Measurements from ENCODE around the gene TSGA10IP. TPM values are rescaled to one million over a fixed set of nuclear protein-coding genes. Genes with fewer than 3 reads are reported as not detected.

TSGA10IP gene
- total RNA-seq, 1 donor from 2014 or later, result not detected

GRCh38 chr11:66006134-66006890 is 61.0 kb downstream of the TSGA10IP start:
- Mint-ChIP-seq H3K36me3 (ENCODE audit: low read depth, unreplicated experiment) (no peaks in the 10 kb centered on the region), H3K27me3 (ENCODE audit: unreplicated experiment) (peaks cover 23% of the 10 kb centered on the region), H3K4me1 (ENCODE audit: unreplicated experiment) (peaks cover 28% of the 10 kb centered on the region), H3K9me3 (ENCODE audit: unreplicated experiment) (no peaks in the 10 kb centered on the region), H3K4me3 (ENCODE audit: unreplicated experiment) (no peak overlapping the region), H3K27ac (ENCODE audit: unreplicated experiment) (no peak overlapping the region)
- TF ChIP-seq, protein P1, sequence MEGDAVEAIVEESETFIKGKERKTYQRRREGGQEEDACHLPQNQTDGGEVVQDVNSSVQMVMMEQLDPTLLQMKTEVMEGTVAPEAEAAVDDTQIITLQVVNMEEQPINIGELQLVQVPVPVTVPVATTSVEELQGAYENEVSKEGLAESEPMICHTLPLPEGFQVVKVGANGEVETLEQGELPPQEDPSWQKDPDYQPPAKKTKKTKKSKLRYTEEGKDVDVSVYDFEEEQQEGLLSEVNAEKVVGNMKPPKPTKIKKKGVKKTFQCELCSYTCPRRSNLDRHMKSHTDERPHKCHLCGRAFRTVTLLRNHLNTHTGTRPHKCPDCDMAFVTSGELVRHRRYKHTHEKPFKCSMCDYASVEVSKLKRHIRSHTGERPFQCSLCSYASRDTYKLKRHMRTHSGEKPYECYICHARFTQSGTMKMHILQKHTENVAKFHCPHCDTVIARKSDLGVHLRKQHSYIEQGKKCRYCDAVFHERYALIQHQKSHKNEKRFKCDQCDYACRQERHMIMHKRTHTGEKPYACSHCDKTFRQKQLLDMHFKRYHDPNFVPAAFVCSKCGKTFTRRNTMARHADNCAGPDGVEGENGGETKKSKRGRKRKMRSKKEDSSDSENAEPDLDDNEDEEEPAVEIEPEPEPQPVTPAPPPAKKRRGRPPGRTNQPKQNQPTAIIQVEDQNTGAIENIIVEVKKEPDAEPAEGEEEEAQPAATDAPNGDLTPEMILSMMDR (IDR thresholded peaks at IDR 0.05; ENCODE audit: unreplicated experiment), result no peak
- DNase-seq (ENCODE audit: low spot score), result no peak

GRCh38 chr11:66006891-66007176 is 61.6 kb downstream of the TSGA10IP start:
- Mint-ChIP-seq H3K4me1 (ENCODE audit: unreplicated experiment) (peaks cover 23% of the 10 kb centered on the region), H3K36me3 (ENCODE audit: low read depth, unreplicated experiment) (no peaks in the 10 kb centered on the region), H3K4me3 (ENCODE audit: unreplicated experiment) (no peak overlapping the region), H3K27ac (ENCODE audit: unreplicated experiment) (no peak overlapping the region), H3K9me3 (ENCODE audit: unreplicated experiment) (no peaks in the 10 kb centered on the region), H3K27me3 (ENCODE audit: unreplicated experiment) (peaks cover 18% of the 10 kb centered on the region)
- DNase-seq (ENCODE audit: low spot score), result no peak
- TF ChIP-seq, protein P1 (IDR thresholded peaks at IDR 0.05; ENCODE audit: unreplicated experiment), result no peak

DNA sequence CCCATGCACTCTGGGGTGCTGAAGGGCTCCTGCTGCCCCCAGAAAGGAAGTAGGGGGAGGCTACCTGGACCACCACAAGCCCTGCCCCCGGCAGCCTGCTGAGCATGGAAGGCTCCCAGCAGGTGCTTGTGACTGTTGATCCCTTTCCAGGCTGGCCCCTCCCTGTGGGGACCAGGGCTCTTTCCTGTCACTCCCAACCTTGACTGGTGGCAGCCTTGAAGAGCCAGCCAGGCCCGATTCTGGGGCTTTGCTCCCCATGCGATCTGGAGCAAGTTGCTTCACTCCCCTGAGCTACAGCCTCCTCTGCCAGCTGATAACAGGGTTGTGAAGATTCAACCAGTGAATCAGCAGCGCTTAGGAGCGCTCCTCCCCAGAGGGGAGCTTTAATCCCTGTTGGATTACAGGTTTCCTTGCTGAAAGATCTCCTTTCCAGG is 61.9 kb downstream of the TSGA10IP start:
- Mint-ChIP-seq H3K9me3 (ENCODE audit: unreplicated experiment) (no peaks in the 10 kb centered on the region), H3K27ac (ENCODE audit: unreplicated experiment) (no peak overlapping the region), H3K4me1 (ENCODE audit: unreplicated experiment) (peaks cover 21% of the 10 kb centered on the region), H3K27me3 (ENCODE audit: unreplicated experiment) (peaks cover 15% of the 10 kb centered on the region), H3K4me3 (ENCODE audit: unreplicated experiment) (no peak overlapping the region), H3K36me3 (ENCODE audit: low read depth, unreplicated experiment) (no peaks in the 10 kb centered on the region)
- TF ChIP-seq, protein P1 (IDR thresholded peaks at IDR 0.05; ENCODE audit: unreplicated experiment), result no peak
- no peak for DNase-seq (ENCODE audit: low spot score)

- Mint-ChIP-seq H3K27me3 (ENCODE audit: unreplicated experiment) (peaks cover 15% of the 10 kb centered on the region), H3K9me3 (ENCODE audit: unreplicated experiment) (no peaks in the 10 kb centered on the region), H3K4me3 (ENCODE audit: unreplicated experiment) (no peak overlapping the region), H3K27ac (ENCODE audit: unreplicated experiment) (no peak overlapping the region), H3K36me3 (ENCODE audit: low read depth, unreplicated experiment) (no peaks in the 10 kb centered on the region), H3K4me1 (ENCODE audit: unreplicated experiment) (peaks cover 17% of the 10 kb centered on the region)
- TF ChIP-seq, protein P1 (IDR thresholded peaks at IDR 0.05; ENCODE audit: unreplicated experiment), result no peak
- no peak for DNase-seq (ENCODE audit: low spot score)
Observed at GRCh38 chr11:66008095-66008467, 62.8 kb downstream of the TSGA10IP start.

DNA sequence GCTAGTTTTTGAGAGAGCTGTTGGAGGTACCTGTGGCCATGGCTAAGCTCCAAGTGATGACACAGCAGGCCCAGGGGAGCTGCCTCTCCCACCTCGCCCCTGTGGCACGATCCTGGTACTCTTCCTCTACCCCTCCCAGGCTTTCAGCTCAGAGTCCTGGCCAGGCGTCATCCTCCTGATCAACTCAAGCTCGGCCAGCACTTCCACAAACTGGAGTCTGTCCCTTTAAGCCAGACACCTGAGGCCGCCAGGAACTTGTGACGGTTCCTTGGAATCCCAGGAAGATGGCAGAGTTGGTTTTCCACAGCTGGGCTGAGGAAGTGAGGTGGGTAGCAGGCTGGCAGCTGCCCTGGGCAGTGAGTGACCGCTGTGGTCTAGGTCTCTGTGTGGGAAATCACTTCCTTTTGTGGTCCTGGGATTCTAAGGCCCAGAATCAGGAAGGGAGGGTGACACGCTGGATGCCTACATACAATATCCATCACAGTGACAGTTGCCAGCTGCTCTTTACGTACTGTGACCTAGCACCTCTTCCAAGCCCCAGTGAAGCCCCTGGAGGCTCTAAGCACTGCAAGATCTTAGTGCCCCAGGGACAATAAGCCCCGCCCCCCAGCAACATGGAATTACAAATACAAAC is 63.3 kb downstream of the TSGA10IP start:
- H3K27me3 Mint-ChIP-seq (ENCODE audit: unreplicated experiment), result peaks cover 11% of the 10 kb centered on the region
- H3K4me1 Mint-ChIP-seq (ENCODE audit: unreplicated experiment), result peaks cover 12% of the 10 kb centered on the region
- H3K36me3 Mint-ChIP-seq (ENCODE audit: low read depth, unreplicated experiment), result no peaks in the 10 kb centered on the region
- no peaks in the 10 kb centered on the region for H3K9me3 Mint-ChIP-seq (ENCODE audit: unreplicated experiment)
- DNase-seq (ENCODE audit: low spot score), result no peak
- H3K4me3 Mint-ChIP-seq (ENCODE audit: unreplicated experiment), result no peak overlapping the region
- TF ChIP-seq, protein P1 (IDR thresholded peaks at IDR 0.05; ENCODE audit: unreplicated experiment), result no peak
- H3K27ac Mint-ChIP-seq (ENCODE audit: unreplicated experiment), result no peak overlapping the region

All from endothelial cell (in vitro differentiated cells).